OCI-LY1 (cell line): ENCODE measurements around the gene C17orf50.

Source experiments
- H2AFZ ChIP-seq: fragments of 200-600 bp; sonication (generic), shearing (Covaris generic); 2 replicates; pipeline ENCODE4 v1.6.0; 2014; ENCODE audit warnings: antibody characterized with exemption, mild to moderate bottlenecking, low read length
- H3F3A ChIP-seq: fragments of 200-600 bp; sonication (generic), shearing (Covaris generic); 2 replicates; pipeline ENCODE4 v1.6.0; 2014; ENCODE audit warnings: mild to moderate bottlenecking, antibody characterized with exemption, low read length, moderate library complexity; ENCODE audit not compliant: insufficient read depth
- H3K27ac ChIP-seq: fragments of 200-600 bp; sonication (generic); 2 replicates; pipeline ENCODE4 v1.5.1; 2014; ENCODE audit warnings: low read length, mixed run types, mild to moderate bottlenecking, low read depth; ENCODE audit not compliant: poor library complexity, severe bottlenecking
- H3K27me3 ChIP-seq: fragments of 200-600 bp; sonication (generic); 2 replicates; pipeline ENCODE4 v1.6.0; 2014; ENCODE audit warnings: antibody characterized with exemption, mild to moderate bottlenecking, low read length, moderate library complexity; ENCODE audit not compliant: insufficient read depth
- H3K36me3 ChIP-seq: fragments of 200-600 bp; sonication (generic); 2 replicates; pipeline ENCODE4 v1.6.1; 2014; ENCODE audit warnings: mild to moderate bottlenecking, antibody characterized with exemption, low read length, moderate library complexity, mixed read lengths; ENCODE audit not compliant: insufficient read depth
- H3K4me1 ChIP-seq: fragments of 200-600 bp; sonication (generic); 2 replicates; pipeline ENCODE4 v1.5.1; 2014; ENCODE audit warnings: mild to moderate bottlenecking, low read length, moderate library complexity; ENCODE audit not compliant: insufficient read depth, severe bottlenecking
- H3K4me2 ChIP-seq: fragments of 200-600 bp; sonication (generic), shearing (Covaris generic); 2 replicates; pipeline ENCODE4 v1.6.1; 2014; ENCODE audit warnings: low read length
- H3K4me3 ChIP-seq: fragments of 200-600 bp; sonication (generic); 2 replicates; pipeline ENCODE4 v1.5.1; 2014; ENCODE audit warnings: low read length, low read depth, mild to moderate bottlenecking, mixed read lengths; ENCODE audit not compliant: poor library complexity, severe bottlenecking
- H3K79me2 ChIP-seq: fragments of 200-600 bp; shearing (Covaris generic); 2 replicates; pipeline ENCODE4 v1.6.1; 2016; ENCODE audit warnings: mixed run types, low read length, mixed read lengths; ENCODE audit not compliant: insufficient read depth
- H3K9ac ChIP-seq: fragments of 200-600 bp; sonication (generic), shearing (Covaris generic); 2 replicates; pipeline ENCODE4 v1.6.1; 2014; ENCODE audit warnings: mild to moderate bottlenecking, low read length, mixed read lengths
- H3K9me2 ChIP-seq: fragments of 200-600 bp; sonication (generic), shearing (Covaris generic); 2 replicates; pipeline ENCODE4 v1.6.1; 2014; ENCODE audit warnings: low read depth, mild to moderate bottlenecking, low read length, mixed read lengths
- H3K9me3 ChIP-seq: fragments of 200-600 bp; shearing (Covaris generic); 2 replicates; pipeline ENCODE4 v1.6.1; 2014; ENCODE audit warnings: low read length, mixed read lengths
- H4K20me1 ChIP-seq: fragments of 200-600 bp; sonication (generic), shearing (Covaris generic); 2 replicates; pipeline ENCODE4 v1.6.0; 2016; ENCODE audit warnings: mild to moderate bottlenecking, low read length; ENCODE audit not compliant: insufficient read depth
- CTCF ChIP-seq: fragments of 200-600 bp; sonication (generic), shearing (Covaris generic); IDR thresholded peaks from 2 replicates; pipeline ENCODE4 v1.5.1; 2017; ENCODE audit warnings: mild to moderate bottlenecking, antibody characterized with exemption, low read length, moderate library complexity, mixed read lengths
- EZH2 ChIP-seq: fragments of 200-600 bp; sonication (generic), shearing (Covaris generic); IDR thresholded peaks from 2 replicates; pipeline ENCODE4 v1.8.0; 2017; ENCODE audit warnings: borderline replicate concordance, mixed run types, mild to moderate bottlenecking, antibody characterized with exemption, low read length, moderate library complexity, mixed read lengths

C17orf50 gene

DNA sequence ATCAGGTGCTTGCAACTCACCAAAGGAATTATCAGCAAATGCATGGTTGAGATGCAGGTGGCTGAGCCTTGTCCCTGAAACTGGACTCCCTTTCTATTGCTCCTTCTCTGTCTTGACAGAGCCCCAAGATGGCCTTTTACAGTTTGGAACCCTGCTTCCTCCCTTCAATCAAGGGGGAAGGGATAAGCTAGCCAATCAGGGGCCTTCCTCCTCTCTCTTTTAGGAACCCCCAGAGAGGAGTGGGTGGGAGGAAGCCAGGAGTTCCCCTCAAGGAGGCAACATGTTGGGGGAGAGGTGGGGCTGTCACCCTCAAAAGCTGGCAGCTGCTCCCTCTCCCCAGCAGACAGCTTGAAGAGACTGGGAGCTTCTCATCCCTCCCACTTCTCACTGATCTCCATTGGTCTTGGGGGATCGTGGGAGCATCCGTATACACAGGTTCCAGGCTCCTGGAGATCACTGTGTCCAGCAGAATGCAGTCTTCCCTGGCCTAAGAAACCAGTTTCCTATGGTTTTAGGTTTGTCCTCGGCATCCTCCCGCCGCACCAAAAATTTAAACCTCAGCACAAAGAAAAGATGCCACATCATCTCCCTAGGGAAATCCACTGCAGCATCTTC is 22.1 kb upstream of the C17orf50 start:
- Histone ChIP-seq H3K27me3 (no peaks in the 10 kb centered on the region; the same call in 1 of the 2 replicates), H3K79me2 (no peaks in the 10 kb centered on the region), H3K36me3 (no peaks in the 10 kb centered on the region), H4K20me1 (no peaks in the 10 kb centered on the region), H3K9me2 (no peaks in the 10 kb centered on the region), H3F3A (no peaks in the 10 kb centered on the region), H3K27ac (no peak overlapping the region), H3K4me3 (no peak overlapping the region), H3K9ac (no peak overlapping the region), H3K9me3 (no peaks in the 10 kb centered on the region), H3K4me1 (no peaks in the 10 kb centered on the region), H3K4me2 (no peak overlapping the region), H2AFZ (no peak overlapping the region)
- TF ChIP-seq CTCF (no peak), EZH2 (no peak)

DNA sequence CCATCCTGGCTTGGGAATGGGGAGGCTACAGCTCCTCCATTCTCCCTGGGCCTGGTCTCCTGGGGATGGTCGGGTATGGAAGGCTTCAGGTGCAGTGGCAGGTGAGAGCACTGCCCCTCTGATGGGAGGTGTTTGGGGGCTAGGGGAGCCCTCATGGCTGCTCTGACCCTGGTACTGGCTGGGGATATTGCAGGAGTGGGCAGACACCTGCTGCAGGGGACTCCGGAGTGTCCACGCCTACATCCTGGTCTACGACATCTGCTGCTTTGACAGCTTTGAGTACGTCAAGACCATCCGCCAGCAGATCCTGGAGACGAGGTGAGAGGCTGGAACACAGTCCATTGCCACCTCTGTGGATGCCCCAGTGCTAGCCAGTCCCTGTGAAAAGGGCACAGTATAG is 20.5 kb upstream of the C17orf50 start:
- no peaks in the 10 kb centered on the region for H4K20me1 ChIP-seq

GRCh38 chr17:35740997-35741931 is 19.4 kb upstream of the C17orf50 start:
- no peaks in the 10 kb centered on the region for H3K9me3 ChIP-seq
- no peak overlapping the region for H3K27ac ChIP-seq
- no peaks in the 10 kb centered on the region for H3K4me1 ChIP-seq
- no peak overlapping the region for H3K4me3 ChIP-seq
- H2AFZ ChIP-seq, result no peak overlapping the region
- no peaks in the 10 kb centered on the region for H3K79me2 ChIP-seq
- no peaks in the 10 kb centered on the region for H3F3A ChIP-seq
- H3K9me2 ChIP-seq, result no peaks in the 10 kb centered on the region
- H3K27me3 ChIP-seq, result no peaks in the 10 kb centered on the region
- TF ChIP-seq EZH2 (no peak), CTCF (no peak)
- no peak overlapping the region for H3K9ac ChIP-seq
- no peak overlapping the region for H3K4me2 ChIP-seq
- no peaks in the 10 kb centered on the region for H3K36me3 ChIP-seq
- H4K20me1 ChIP-seq, result no peaks in the 10 kb centered on the region

More for the DNA sequence above, 20.5 kb upstream of the C17orf50 start:
- no peak overlapping the region for H3K9ac ChIP-seq
- H3K27me3 ChIP-seq, result no peaks in the 10 kb centered on the region
- no peak overlapping the region for H2AFZ ChIP-seq
- no peaks in the 10 kb centered on the region for H3F3A ChIP-seq
- no peaks in the 10 kb centered on the region for H3K36me3 ChIP-seq
- no peaks in the 10 kb centered on the region for H3K79me2 ChIP-seq
- no peaks in the 10 kb centered on the region for H3K9me2 ChIP-seq
- H3K4me3 ChIP-seq, result no peak overlapping the region
- no peaks in the 10 kb centered on the region for H3K4me1 ChIP-seq
- TF ChIP-seq EZH2, result no peak
- TF ChIP-seq CTCF, result no peak
- no peak overlapping the region for H3K4me2 ChIP-seq
- no peak overlapping the region for H3K27ac ChIP-seq
- H3K9me3 ChIP-seq, result no peaks in the 10 kb centered on the region
